Measurements from ENCODE around the gene BFSP2.

- no peak for TF ChIP-seq POLR2A (IDR thresholded peaks at IDR 0.05; ENCODE audit: low read depth, low read length)
- no peak for TF ChIP-seq POLR2AphosphoS5 (IDR thresholded peaks at IDR 0.05; ENCODE audit: low read depth, low read length)
- no peak for TF ChIP-seq TAF1 (IDR thresholded peaks at IDR 0.05; ENCODE audit: low read depth, low read length)
- no peak for TF ChIP-seq SPI1 (IDR thresholded peaks at IDR 0.05; ENCODE audit: low read depth, low read length)
Measured at GRCh38 chr3:133459400-133459799, 59.5 kb downstream of the BFSP2 start.
